GM23248 (cell line): ENCODE results near the gene APLP2. TPM values are rescaled to one million over a fixed set of nuclear protein-coding genes. Genes with fewer than 3 reads are reported as not detected.

Experiments
- DNase-seq: peaks from one replicate; pipeline ENCODE4 v3.0.0-alpha.2; 2015
- H2AFZ ChIP-seq: fragments of 200-600 bp; sonication (generic); 2 replicates; pipeline ENCODE4 v1.6.1; 2016; ENCODE audit warnings: antibody characterized with exemption
- H3F3A ChIP-seq: fragments of 200-600 bp; sonication (generic); 2 replicates; pipeline ENCODE4 v1.6.1; 2016; ENCODE audit warnings: mild to moderate bottlenecking, antibody characterized with exemption, mixed run types; ENCODE audit not compliant: insufficient read depth
- H3K27ac ChIP-seq: fragments of 200-600 bp; sonication (generic); 2 replicates; pipeline ENCODE4 v1.5.1; 2016; ENCODE audit warnings: mild to moderate bottlenecking
- H3K27me3 ChIP-seq: fragments of 200-600 bp; sonication (generic); replicated peaks from 2 replicates; pipeline ENCODE4 v1.6.1; 2016; ENCODE audit warnings: mild to moderate bottlenecking; ENCODE audit not compliant: insufficient read depth
- H3K36me3 ChIP-seq: fragments of 200-600 bp; sonication (generic); 2 replicates; pipeline ENCODE4 v1.6.1; 2016; ENCODE audit warnings: low read depth, mild to moderate bottlenecking
- H3K4me1 ChIP-seq: fragments of 200-600 bp; sonication (generic); 2 replicates; pipeline ENCODE4 v1.6.1; 2016; ENCODE audit warnings: mild to moderate bottlenecking; ENCODE audit not compliant: insufficient read depth
- H3K4me2 ChIP-seq: fragments of 200-600 bp; sonication (generic); one replicate; pipeline ENCODE4 v1.6.1; 2016; ENCODE audit warnings: mild to moderate bottlenecking; ENCODE audit not compliant: unreplicated experiment
- H3K4me3 ChIP-seq: fragments of 200-600 bp; sonication (generic); 2 replicates; pipeline ENCODE4 v1.5.1; 2016; ENCODE audit warnings: mild to moderate bottlenecking
- H3K79me2 ChIP-seq: fragments of 200-600 bp; sonication (generic); 2 replicates; pipeline ENCODE4 v1.6.1; 2016; ENCODE audit warnings: mild to moderate bottlenecking; ENCODE audit not compliant: insufficient read depth
- H3K9ac ChIP-seq: fragments of 200-600 bp; sonication (generic); 2 replicates; pipeline ENCODE4 v1.6.1; 2016; ENCODE audit warnings: mild to moderate bottlenecking
- H3K9me2 ChIP-seq: fragments of 200-600 bp; sonication (generic); 2 replicates; pipeline ENCODE4 v1.6.1; 2016; ENCODE audit warnings: mixed run types, mild to moderate bottlenecking, moderate library complexity; ENCODE audit not compliant: insufficient read depth
- H3K9me3 ChIP-seq: fragments of 200-600 bp; sonication (generic); one replicate; pipeline ENCODE4 v1.6.1; 2017; ENCODE audit warnings: low read depth
- H4K20me1 ChIP-seq: fragments of 200-600 bp; sonication (generic); 2 replicates; pipeline ENCODE4 v1.6.0; 2016; ENCODE audit not compliant: insufficient read depth
- EZH2 ChIP-seq: fragments of 200-600 bp; sonication (generic); IDR thresholded peaks from 2 replicates; pipeline ENCODE4 v1.6.1; 2018; ENCODE audit warnings: antibody characterized with exemption, mild to moderate bottlenecking; ENCODE audit not compliant: insufficient read depth, poor library complexity, severe bottlenecking
- EZH2phosphoT487 ChIP-seq: fragments of 200-600 bp; sonication (generic); IDR thresholded peaks from 2 replicates; pipeline ENCODE4 v1.6.1; 2018; ENCODE audit warnings: antibody characterized with exemption, moderate library complexity, mild to moderate bottlenecking, low read depth; ENCODE audit not compliant: insufficient read depth
- WGBS, 2 experiments: methylation state at CpG; one replicate each; pipeline ENCODE4 v1.1.6; 2015 to 2017; ENCODE audit warnings: low lambda C conversion rate in 2 of 2, low coverage in 1 of 2; ENCODE audit errors: missing lambda C conversion rate in 2 of 2; 5-methylcytosine and 5-hydroxymethylcytosine counted together
- in situ Hi-C: fragments of 300-500 bp; cut with MboI; formaldehyde crosslinking; loops from 2 replicates; pipeline ENCODE4 v1.15.0; 2020
- polyA plus RNA-seq: library from polyadenylated mRNA; unstranded; fragments of >200 nt; fragmentation: Nextera tagmentation; extraction: Ambion mirVana; gene quantifications from 2 replicates; pipeline ENCODE4 v1.2.1, GENCODE V29; 2016
- total RNA-seq: library from RNA; depleted of rRNA; stranded (reverse); fragments of >200 nt; shearing (Covaris generic); gene quantifications from 2 replicates; pipeline ENCODE4 v1.2.3, GENCODE V29; 2014

APLP2 gene
- total and polyA plus RNA-seq, 2 experiments from 2014 or later = 377 to 390 TPM

DNA sequence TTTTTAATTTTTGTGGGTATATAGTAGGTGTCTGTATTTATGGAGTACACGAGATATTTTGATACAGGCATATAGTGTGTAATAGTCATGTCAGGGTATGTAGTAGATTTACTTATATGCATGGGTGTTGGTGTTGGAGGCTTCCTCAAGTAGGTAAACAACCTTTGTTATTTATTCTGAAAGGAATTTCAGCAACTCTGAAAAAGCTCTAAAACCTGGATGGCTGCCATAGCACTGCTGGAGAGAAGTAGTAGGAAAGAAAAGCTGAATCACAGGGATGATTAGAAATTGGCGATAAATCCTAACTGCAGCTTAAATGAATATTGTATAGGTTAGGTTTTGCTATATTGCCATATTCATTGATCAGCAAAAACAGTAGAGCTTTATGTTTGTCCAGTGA, 45.5 kb downstream of the APLP2 start:
- H3K4me3 ChIP-seq = no peak overlapping the region
- peaks cover 6% of the 10 kb centered on the region; the same call in 1 of the 2 replicates for H3K4me1 ChIP-seq
- H3K79me2 ChIP-seq = 0 out of 2 replicates have a peak, but pooled peaks cover 19% of the 10 kb centered on the region
- no peaks in the 10 kb centered on the region for H3F3A ChIP-seq
- H3K27me3 ChIP-seq = 0 out of 2 replicates have a peak, but pooled peaks cover 2% of the 10 kb centered on the region
- no peak overlapping the region for H3K27ac ChIP-seq
- in situ Hi-C loops = no loop called here
- H3K9ac ChIP-seq = no peak overlapping the region
- WGBS, 2 experiments = 70 to 78% methylated on average over 2 of the region's 2 CpGs
- H3K9me3 ChIP-seq = no peaks in the 10 kb centered on the region
- H4K20me1 ChIP-seq = peaks cover 10% of the 10 kb centered on the region; the same call in 1 of the 2 replicates
- H3K36me3 ChIP-seq = peaks cover 14% of the 10 kb centered on the region; the same call in 1 of the 2 replicates
- no peak overlapping the region for H3K4me2 ChIP-seq
- no peak overlapping the region for H2AFZ ChIP-seq
- peak; percentile 62 for DNase-seq
- no peak for TF ChIP-seq EZH2phosphoT487
- TF ChIP-seq EZH2 = no peak
- no peaks in the 10 kb centered on the region for H3K9me2 ChIP-seq

DNA sequence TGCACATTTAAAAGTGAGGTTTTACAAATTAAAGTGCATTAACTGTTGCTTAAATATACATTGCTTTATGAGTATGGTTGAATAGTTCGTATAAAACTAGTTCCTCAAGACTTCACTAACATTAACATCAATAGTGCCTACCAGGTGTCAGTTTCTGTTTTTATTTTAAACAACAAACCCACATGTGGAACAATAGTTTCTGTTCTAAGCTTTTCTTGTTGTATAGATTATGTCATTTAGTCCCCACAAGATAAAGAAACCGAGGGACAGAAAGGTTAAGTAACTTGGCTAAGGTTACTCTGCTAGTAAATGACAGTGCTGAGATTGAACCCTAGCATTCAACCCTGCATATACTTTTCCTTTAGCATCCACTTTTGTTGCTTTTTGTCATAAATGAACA, 48.5 kb downstream of the APLP2 start:
- DNase-seq = no peak
- H3K4me3 ChIP-seq = no peak overlapping the region
- H3K9me2 ChIP-seq = no peaks in the 10 kb centered on the region
- no peak for TF ChIP-seq EZH2
- TF ChIP-seq EZH2phosphoT487 = no peak
- H3K4me1 ChIP-seq = peaks cover 6% of the 10 kb centered on the region; the same call in 1 of the 2 replicates
- peaks cover 4% of the 10 kb centered on the region; the same call in 1 of the 2 replicates for H4K20me1 ChIP-seq
- H3K4me2 ChIP-seq = no peak overlapping the region
- no peak overlapping the region for H3K27ac ChIP-seq
- H3K27me3 ChIP-seq = no peaks in the 10 kb centered on the region
- in situ Hi-C loops = no loop called here
- peaks cover 11% of the 10 kb centered on the region for H3K36me3 ChIP-seq
- WGBS, 2 experiments = 91 to 94% methylated on average over 2 of the region's 2 CpGs
- 0 out of 2 replicates have a peak, but pooled peaks cover 9% of the 10 kb centered on the region for H3F3A ChIP-seq
- H3K79me2 ChIP-seq = 0 out of 2 replicates have a peak, but pooled peaks cover 15% of the 10 kb centered on the region
- no peak overlapping the region for H3K9ac ChIP-seq
- H3K9me3 ChIP-seq = no peaks in the 10 kb centered on the region
- no peak overlapping the region for H2AFZ ChIP-seq

DNA sequence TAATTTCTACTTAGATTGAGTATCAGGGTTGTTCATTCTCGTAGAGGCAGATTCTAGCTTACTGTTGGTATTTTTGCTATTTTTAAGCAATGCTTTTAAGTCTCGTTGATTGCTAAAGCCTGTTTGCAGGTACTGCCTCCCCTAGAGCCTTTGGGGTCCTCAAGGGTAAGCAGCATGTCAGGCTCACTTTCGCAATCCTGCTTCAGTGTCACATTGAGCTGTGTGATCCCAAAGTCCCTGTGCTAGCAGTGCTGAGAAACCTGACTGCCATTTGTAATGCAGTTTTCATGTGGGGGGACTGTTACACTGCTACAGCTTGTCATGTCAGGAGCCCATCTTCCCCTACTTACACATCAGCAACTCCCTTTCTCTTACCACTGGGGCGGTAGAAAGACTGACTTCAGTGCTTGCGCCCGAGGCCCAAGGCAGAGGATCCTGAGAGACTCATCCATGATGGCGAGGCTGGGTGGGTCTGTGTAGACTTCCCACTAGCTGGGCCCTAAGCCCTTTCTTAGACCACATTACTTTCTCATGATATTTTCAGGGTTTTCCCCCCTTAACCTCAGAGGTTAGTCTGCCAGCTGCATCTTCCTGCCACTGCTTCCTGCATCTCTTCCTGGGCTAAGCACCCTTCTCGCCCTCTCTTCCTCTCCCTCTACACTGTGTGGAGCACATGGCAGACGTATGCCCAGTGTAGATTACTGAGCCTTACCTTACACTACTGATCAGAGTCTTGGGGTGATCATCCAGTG, 49.1 kb downstream of the APLP2 start:
- H3K36me3 ChIP-seq = peaks cover 17% of the 10 kb centered on the region

DNA sequence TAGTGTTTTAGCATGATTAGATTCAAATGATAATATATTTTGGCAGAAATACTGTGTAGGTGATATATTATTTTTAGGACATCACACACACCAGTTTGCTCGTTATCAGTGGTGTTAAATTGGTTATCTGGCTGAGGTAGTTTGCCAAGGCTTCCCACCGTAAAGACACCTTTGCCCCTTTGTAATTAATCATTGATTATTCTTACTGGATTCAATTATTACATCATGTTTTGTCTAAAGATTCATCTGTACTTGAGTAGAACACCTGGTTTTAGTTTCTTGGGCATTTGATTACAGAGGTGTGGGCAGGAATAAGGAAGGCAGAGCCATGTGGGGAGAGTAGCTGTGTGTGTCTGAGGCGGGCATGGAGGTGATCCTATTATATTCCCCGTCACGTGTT, 50.4 kb downstream of the APLP2 start:
- H3K4me1 ChIP-seq = peaks cover 18% of the 10 kb centered on the region
- in situ Hi-C loops = no loop called here

More for the DNA sequence above, 49.1 kb downstream of the APLP2 start:
- Histone ChIP-seq H3K79me2 (0 out of 2 replicates have a peak, but pooled peaks cover 15% of the 10 kb centered on the region), H3K9ac (no peak overlapping the region), H3K27me3 (no peaks in the 10 kb centered on the region), H3K9me2 (no peaks in the 10 kb centered on the region), H3F3A (0 out of 2 replicates have a peak, but pooled peaks cover 9% of the 10 kb centered on the region), H3K9me3 (no peaks in the 10 kb centered on the region), H3K27ac (no peak overlapping the region), H2AFZ (no peak overlapping the region), H3K4me1 (peaks cover 7% of the 10 kb centered on the region), H4K20me1 (peaks cover 4% of the 10 kb centered on the region; the same call in 1 of the 2 replicates), H3K4me2 (no peak overlapping the region), H3K4me3 (no peak overlapping the region)
- in situ Hi-C loops = no loop called here
- 98% methylated on average over 9 of the region's 9 CpGs for WGBS, 2 experiments
- no peak for DNase-seq
- TF ChIP-seq EZH2 (no peak), EZH2phosphoT487 (no peak)

More for the DNA sequence above, 50.4 kb downstream of the APLP2 start:
- H3K4me3 ChIP-seq = no peak overlapping the region
- H2AFZ ChIP-seq = no peak overlapping the region
- no peaks in the 10 kb centered on the region for H3K9me2 ChIP-seq
- peaks cover 18% of the 10 kb centered on the region for H3F3A ChIP-seq
- no peak overlapping the region for H3K27ac ChIP-seq
- H3K9me3 ChIP-seq = no peaks in the 10 kb centered on the region
- TF ChIP-seq EZH2phosphoT487 = no peak
- TF ChIP-seq EZH2 = no peak
- peaks cover 18% of the 10 kb centered on the region for H3K36me3 ChIP-seq
- H4K20me1 ChIP-seq = peaks cover 4% of the 10 kb centered on the region; the same call in 1 of the 2 replicates
- DNase-seq = no peak
- H3K9ac ChIP-seq = no peak overlapping the region
- WGBS, 2 experiments = 83 to 88% methylated on average over 5 of the region's 5 CpGs
- no peak overlapping the region for H3K4me2 ChIP-seq
- 0 out of 2 replicates have a peak, but pooled peaks cover 15% of the 10 kb centered on the region for H3K79me2 ChIP-seq
- H3K27me3 ChIP-seq = no peaks in the 10 kb centered on the region
